HG02981 (cell line): ENCODE measurements around the gene ADAMTS13.

Source experiments
- ATAC-seq: cut with Tn5 transposase; IDR thresholded peaks from one replicate; pipeline ENCODE4 v1.9.1; 2021; ENCODE audit warnings: mild to moderate bottlenecking, moderate library complexity; ENCODE audit not compliant: unreplicated experiment

Gene ADAMTS13

DNA sequence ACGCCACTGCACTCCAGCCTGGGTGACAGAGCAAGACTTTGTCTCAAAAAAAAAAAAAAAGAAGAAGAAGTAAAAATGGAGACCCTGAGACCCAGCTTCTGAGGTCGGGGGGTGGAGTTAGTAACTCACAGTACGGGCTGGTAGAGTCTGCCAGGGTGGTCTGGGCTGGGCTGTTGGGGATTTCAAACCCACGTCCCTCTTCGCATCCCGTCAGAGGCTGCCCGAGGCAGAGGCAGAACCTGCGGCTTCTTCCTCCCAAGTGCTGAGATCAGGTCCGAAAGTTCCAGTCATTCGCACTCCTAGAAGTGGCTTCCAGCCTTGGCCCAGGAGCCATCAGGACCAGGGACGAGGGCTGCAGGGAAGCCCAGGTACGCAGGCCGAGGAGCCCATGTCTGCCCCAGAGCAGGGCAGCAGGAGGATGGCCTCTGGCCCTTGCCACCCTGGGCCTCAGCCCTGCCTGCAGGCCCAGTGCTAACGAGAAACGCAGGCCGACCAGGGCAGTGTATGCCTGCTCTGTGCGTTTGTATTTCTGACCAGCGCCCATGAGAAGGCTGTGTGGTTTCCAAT is 66.6 kb downstream of the ADAMTS13 start:
- no peak for ATAC-seq

DNA sequence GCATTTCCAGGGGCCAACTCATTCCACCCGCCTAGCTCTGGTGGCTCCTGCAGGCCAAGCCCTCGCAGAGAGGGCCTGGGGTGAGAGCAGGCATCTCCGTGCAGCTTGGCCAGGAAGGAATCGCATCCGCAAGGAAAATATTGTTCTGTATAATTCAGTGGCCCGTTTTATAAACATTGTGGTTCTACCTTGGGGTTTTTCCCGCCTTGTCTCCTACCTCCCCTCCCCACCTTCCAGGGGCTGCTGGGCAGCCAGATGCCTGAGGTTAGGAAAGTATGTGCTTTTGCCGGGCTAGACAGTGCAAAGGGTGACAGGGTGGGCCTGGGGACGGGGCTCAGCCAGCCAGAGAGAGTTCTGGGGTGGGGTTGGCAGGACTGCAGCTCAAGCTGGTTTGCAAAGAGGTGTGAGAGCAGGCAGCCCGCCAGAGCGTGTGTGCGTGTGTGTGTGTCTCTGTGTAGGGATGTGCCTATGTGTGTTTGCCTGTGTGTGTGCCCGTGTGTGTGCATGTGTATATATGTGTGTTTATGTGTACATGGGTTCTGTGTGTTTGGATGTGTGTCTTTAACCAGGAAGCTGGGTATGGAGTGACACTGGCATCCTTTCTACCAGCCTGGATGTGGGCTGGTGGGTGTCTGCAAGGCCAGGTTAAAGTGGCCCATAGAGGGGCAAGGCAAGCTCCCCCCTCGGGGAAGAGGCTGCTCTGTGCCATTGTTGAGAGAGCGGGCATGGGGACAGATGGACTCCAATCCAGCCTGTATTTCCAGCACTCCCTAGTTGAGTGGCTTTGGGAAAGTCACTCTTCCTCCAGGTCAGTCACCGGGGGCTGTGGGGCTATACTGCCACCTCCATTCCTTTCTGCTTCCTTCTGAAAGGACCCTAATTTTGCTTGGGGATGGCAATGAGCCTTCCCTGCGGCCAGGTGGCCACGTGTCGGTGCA is 67.4 kb downstream of the ADAMTS13 start:
- ATAC-seq, result no peak

DNA sequence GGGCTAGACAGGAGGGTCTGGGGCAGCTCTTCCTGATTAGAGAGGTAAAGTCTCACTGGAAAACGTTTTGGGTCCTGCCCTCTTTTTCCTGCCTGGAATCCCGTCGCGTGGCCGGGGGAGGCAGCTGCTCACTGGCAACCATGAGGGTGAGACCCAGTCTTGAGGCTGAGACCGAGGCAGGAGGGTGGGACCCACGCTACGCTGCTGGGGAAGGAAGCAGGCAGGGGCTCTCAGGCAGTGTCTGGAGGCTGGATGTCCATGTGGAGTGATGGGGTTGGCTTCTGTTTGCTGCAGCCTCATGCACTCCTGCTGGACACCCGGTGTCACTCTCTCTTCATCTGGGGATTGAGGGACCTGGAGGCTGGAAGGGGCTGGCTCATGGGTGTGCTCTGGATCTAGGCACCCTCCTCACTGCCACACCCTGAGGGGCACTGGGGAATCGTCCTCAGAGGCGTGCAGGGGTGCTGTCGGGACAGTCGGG is 68.1 kb downstream of the ADAMTS13 start:
- no peak for ATAC-seq

DNA sequence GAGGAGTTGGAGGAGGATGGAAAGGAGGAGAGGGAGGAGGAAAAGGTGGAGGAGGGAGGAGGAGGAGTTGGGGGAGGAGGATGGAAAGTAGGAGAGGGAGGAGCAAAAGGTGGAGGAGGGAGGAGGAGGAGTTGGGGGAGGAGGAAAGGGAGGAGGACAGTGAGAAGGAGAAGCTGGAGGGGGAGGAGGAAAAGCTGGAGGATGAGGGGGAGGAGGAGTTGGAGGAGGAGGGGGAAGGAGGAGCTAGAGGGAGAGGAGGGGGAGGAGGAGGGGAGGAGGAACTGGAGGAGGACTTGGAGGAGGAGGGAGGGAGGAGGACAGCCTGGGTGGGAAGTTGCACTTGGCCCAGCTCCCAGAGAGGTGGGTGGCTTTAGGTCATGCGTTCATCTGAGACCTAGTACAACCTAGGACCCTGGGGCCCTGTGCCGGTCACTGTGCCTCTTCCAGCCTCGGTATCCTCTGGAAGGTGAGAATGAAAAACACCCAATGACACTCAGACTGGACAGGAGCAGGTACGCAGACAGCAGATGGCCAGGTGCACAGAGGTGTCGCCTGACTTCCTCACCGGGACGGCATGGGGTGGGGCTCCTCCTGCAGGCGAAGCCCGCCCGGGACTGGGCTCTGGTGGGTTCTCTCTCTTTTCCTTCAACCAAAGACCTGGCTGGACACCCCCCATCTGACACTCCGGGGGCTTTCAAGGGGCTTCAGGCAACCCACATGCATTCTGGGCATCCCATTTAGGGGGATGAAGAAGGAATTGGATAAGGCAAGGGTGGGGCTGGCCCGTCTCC is 68.9 kb downstream of the ADAMTS13 start:
- no peak for ATAC-seq

DNA sequence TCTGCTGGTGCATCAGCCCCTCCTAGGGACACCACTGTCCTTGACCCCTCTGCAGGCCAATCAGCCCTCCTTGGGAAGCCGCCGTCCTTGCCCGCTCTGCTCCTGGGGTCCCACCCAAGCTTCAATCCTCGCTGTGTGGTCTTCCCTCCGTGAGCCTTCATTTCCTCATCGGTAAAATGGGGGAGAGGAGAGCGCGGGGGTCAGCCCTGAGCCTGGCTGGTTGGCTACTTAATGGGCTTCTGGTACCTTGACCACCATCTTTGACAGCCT is 69.4 kb downstream of the ADAMTS13 start:
- no peak for ATAC-seq

DNA sequence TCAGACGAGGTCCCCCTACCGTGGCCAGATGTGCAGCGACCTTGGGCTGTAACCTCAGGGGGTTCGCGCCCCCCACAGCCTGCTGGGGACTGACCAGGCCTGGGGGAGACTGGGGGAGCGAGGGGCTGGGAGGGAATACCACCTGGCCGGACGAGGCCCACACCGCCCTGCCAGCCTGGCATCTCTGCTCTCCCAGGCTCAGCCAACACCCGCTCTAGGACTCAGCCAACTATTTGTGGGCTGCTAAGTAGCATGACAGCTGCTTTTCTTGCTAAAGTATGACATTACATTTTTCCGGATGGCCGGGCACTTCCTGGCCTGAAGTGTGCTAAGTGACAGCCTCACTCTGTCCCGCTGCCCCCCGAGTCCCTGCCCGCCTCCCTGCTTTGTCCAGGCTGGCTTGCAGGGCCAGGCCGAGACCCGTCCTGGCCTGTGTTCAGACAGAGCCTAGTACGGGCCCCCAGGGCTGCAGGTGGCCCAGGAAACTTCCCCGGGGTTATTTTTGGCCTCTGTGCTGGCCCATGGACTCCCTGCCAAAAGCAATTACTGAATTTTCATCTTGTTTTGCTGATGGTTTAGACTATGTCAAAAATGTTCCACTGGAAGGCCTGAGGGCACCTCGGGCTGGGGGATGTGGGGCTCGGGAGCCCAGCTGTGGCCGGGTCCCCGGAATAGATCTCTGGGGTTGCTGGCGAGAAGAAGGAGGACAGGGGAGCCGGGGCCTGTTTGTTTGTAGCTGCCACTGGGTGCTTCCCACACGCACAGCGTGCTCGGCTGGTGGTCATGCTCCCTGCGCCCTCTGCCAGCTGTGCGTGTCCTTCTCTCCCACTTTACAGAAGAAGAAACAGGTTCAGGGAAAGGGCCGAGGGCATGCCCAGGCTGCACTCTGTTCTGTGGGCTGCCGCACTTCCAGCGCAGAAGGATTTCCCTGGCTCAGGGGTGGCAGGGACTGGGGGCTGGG is 70.2 kb downstream of the ADAMTS13 start:
- no peak for ATAC-seq

DNA sequence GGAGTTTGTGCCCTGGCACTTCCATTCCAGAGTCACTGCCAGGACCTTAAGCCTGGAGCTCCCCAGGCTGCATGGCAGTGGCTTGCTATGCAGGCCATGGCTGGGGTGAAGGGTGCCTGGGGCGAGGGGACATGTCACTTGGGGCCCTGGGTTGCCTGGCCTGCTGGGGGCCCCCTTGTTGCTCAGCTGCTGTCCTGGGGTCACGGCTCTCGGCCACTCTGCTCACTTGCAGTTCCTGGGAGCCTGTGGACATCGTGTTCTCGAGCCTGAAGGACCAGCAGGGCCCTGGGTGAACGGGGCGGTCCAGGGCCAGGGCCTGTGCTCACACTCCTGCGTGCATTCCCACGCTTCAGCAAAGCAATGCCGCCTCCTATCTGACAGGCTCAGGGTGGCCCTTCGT is 71.3 kb downstream of the ADAMTS13 start:
- ATAC-seq, result no peak

DNA sequence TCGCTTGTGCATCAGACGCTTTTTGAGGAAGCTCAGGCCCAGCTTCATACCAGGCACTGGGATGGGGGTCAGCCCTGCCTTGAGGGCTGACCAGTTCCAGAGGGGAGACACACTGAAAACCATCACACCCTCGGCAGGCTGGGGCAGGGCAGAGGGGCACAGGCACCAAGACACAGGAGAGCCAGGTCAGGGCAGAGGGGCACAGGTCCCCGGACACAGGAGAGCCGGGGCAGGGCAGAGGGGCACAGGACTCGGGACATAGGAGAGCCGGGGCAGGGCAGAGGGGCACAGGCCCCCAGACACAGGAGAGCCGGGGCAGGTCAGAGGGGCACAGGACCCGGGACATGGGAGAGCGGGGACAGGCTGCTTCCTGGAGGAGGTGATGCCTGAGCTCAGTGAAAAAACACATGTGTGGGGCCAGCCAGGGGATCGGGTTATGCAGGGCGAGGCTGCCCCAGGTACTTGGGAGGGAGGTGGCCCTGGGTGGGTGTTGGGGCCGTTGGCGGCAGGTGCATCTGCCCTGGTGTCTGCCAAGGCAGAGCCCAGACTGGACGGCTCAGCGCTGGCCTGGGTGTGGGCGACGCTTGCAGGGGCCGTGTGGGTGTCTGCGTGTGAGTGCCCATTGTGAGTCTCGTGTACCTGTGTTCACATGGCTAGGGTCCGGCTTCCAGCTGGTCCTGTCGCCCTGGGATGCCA is 71.8 kb downstream of the ADAMTS13 start:
- ATAC-seq, result no peak

DNA sequence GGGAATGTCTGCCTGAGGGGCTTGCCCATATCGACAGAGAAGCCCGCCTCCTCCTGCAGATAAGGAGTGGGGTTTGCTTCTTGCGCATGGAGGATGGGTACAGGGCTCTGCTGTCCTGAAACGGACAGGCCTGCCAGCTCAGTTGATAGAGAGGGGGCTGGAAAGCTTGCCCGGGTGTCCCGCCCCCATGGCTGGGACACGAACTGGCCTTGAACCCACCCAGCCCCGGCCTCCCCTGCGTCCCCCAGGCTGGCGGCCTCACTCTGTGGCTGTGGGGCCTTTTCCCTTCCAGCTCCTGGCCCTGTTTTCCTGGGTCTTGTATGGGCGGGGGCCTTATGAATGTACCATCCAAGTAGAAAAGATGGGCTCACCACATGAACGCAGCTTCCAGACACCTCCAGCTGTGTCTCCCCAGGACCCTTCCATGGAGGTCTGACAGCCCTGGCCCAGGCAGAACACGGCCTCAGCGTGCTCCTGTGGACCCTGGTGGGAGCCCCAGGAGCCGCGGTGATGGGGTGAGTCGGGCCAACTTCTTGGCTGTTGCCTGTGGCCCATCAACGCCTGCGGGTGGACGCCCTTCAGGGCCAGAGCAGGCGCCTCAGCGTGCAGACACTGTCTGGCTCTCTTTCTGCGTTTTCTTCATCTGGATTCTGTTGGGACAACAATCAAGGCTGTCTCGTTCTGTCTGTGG is 72.6 kb downstream of the ADAMTS13 start:
- no peak for ATAC-seq

DNA sequence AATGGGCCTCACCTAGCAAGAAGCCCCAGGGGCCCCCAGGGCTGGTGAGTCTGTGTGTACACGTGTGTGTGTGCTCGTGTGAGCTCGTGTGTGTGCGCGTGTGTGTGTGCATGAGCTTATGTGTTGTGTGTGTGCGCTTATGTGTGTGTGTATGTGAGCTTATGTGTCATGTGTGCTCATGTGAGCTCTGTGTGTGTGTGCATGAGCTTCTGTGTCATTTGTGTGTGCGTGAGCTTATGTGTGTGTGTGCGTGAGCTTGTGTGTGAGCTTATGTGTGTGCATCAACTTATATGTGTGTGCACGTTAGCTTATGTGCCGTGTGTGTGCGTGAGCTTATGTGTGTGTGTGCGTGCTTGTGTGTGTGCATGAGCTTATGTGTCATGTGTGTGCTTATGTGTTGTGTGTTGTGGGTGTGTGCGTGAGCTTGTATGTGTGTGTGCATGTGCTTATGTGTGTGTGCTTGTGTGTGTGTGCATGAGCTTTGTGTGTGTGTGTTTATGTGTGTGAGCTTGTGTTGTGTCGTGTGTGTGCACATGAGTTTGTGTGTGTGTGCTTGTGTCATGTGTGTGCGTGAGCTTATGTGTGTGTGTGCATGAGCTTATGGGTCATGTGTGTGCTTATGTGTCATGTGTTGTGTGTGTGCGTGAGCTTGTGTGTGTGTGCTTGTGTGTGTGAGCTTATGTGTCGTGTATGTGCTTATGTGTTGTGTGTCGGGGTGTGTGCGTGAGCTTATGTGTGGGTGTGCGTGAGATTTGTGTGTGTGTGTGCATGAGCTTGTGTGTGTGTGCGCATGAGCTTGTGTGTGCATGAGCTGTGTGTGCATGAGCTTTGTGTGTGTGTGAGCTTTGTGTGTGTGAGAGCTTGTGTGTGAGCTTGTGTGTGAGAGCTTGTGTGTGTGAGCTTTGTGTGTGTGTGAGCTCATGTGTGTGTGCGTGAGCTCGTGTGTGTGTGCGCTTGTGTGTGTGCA is 73.4 kb downstream of the ADAMTS13 start:
- no peak for ATAC-seq

DNA sequence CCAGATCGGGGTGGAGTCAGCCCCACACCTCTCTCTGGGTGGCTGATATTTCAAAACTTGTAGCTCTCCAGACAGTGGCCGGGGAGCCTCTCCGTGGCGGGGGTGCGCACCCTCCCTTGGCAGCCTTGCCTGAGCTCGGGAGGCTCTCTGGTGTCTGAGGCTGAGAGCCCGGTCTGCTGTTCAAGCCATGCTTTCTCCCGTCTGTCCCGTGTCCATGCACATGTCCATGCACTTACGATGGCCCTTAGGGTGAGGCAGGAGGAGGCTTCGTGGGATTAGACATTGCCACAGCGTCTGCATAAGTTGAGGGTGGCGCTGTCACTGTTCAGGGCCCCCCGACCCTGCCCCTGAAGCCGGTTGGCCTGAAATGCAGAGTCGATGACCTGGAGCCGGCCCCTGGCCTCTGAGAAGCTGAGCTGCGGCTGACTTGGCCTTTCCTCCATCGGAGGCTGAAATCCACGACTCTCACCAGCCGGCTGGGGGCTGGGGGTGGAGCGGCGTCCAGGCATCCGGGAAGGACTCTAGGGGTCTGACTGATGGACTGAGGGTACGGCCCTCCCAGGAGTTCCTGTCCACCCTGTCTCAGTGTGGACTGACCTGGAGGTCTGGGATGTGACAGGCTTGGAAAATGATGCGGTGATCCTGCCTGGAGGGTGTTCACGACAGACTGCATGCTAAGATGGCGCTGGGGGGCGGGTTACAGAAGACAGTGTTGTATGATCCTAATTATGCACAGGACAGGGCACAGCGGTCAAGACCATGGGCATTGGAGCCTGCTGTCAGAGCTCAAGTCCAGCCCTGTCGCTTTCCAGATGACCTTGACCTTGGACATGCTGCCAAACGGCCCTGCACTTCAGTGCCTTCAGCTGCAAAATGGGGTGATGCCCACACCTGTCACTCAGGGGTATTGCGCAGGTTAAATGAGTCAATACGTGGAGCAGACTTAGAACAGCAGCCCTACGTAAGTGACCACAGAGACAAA is 75.0 kb downstream of the ADAMTS13 start:
- no peak for ATAC-seq

DNA sequence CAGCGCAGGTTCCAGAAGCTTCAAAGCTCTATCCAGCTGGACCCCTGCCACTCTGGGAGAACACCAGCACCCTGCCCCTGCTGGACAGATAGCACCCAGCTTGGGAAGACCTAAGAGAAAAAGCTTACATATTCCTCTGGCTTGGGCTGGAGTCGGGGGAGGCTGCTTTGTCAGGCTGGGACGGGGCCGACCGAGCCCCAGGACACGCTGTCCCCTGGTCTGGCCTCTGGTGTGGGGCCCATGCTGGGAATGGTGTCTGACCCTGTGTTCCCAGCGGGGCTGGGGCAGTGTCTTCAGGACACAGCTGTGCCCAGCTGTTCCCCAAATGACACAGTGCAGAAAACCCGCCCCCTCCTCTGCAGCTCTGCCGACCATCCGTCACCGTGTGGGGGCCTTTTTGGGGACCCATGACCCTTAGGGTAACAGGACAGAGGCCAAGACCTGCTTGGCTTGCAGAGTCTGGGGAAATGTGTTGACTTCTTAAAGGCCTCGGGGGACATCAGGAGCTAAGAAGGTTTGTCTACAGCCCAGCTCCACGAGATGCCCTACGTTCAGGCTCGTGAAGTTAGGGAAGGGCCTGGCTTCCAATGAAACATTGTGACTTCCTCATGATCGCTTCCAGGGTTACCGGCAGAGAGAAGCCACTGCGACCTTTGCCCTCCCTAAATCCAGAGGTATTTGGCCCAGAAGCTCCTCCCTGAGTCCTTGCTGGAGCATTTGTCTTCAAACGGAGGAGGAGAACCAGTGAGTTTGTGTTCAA is 77.1 kb downstream of the ADAMTS13 start:
- no peak for ATAC-seq

DNA sequence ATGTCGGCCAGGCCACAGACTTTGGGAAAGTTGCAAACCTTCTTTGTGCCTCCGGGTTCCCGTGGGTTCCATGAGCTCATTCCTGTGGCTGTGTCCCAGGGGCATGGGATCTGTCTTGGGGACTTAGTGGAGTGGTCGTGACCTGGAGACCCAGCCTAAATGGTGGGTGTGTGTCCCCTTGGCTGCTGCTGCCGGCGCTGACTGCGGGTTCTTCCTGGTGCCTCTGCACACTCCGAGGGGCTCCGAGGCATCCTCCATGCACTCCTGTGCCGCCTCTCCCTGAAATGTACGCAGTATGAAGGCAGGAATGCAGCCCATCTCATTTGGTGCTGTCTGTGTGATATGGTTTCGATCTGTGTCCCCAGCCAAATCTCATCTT is 77.7 kb downstream of the ADAMTS13 start:
- ATAC-seq, result no peak

DNA sequence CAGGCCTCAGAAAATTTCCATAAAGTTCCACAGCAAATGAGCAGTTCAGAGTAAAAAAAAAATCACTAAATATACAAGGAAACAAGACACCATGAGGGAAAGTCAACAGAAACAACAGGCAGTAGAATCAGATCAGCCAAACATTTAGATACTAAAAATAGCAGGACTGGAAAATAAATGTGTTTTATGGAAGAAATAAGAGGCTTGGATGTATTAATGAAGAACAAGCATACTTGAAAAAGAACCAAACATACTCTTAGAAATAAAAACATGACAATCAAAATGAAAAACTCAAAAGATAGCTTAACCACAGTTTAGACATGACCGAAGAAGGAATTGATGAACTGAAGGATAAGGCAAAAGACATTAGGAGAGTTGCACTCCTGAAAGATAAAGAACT is 79.9 kb downstream of the ADAMTS13 start:
- ATAC-seq, result no peak

DNA sequence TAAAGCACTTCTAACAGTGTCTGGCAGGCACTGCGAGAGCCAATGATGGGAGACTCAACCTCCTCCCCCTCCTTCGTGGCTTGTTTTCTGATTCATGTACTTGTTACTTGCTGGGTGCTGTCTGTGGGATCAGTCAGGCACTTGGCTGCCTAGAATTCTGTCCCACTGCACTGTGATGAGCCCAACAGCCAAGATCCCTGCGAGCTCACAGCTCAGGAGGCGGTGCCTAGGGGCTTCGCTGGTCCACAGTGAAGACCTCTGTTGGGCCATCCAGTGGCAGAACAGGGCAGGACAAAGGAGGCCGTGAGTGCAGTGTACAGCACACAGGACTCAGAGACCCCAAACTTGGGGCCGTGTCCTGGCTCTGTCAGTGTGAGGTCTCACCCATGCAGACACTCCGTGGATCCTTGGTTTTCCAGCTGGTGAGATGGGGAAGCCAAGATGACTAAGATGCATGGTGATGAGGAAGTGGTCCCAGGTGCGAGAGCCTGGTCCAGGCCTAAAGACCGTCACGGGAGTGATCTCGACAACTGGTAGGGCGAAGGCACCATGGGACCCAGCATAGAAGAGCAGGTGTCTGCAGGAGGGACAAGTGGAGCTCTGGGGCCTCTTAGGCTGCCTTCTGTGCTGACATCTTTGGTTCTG is 83.1 kb downstream of the ADAMTS13 start:
- no peak for ATAC-seq
